Central memory CD4-positive, alpha-beta T cell (primary cell): ENCODE data around the gene RABGAP1.
A peak's percentile ranks its signal among the peaks of the same experiment; 100 is the strongest.

Experiments
- DNase-seq: peaks from one replicate; pipeline ENCODE4 v3.0.0; 2022

Gene RABGAP1

DNA sequence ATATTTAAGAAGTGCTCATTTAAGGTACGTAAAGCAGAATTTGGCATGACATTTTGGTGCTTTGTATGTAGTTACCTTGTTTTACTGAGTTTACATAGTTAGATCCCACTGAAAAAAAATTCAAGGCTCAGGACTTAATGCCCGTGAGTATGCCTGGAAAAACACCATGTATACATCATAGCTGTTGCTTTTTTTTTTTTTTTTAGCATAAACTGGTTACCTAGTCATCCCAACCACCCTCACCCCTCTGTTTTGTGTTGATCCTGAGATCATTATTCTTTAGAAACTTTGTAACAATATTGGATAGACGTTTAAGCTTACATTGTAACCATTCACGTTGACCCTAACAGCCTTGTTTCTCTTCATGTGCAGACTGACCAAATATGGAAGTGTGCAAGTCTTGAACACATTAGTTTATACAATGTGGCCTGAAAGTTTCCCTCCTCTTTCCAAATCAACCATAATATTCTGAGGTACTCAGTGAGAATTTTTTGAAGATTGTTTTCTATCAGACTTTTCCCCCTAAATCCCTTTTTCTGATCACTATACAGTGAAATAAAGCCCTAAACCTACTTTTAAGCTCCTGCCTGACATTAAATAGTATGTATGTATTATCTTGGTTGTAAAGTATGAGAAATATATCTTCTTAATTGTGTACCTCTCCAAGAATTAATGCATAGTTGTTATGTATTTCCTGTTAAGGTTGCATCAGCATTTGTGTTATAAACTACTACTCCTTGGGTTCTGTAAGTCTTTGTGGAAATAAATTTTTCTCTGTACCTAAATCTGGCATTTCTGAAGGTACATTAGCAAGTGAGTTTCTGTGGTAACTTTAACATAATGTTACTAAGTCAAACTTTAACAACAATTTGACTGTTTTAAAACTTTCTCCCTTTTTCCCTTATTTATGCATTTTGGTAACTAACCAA lies 4.4 kb downstream of the RABGAP1 start:
- DNase-seq = no peak

GRCh38 chr9:122946461-122947005 lies 5.7 kb downstream of the RABGAP1 start:
- no peak for DNase-seq

GRCh38 chr9:122948313-122948712 lies 7.5 kb downstream of the RABGAP1 start:
- DNase-seq = no peak

- no peak for DNase-seq
Observed at GRCh38 chr9:122949696-122950095, 8.9 kb downstream of the RABGAP1 start.

- no peak for DNase-seq
Observed at GRCh38 chr9:122950263-122950662, 9.4 kb downstream of the RABGAP1 start.

DNA sequence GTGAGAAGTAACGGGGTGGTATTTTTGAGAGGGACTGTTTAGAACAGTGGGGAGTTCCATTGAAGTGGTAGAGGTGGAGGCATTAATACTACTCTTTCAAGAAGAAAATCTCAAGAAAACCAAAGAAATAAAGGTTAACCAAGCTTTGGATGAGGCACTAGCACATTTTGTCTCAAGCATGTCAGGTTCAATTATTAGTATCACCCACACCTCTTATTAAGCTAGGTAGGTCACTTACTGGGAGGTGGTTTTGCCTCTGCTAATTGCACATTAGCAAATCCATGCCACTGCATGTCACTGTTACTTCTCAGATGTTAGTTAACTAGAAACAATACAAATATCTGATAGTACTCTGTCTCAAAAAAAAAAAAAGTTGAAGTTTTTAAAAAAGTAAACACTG lies 10.2 kb downstream of the RABGAP1 start:
- DNase-seq = no peak

DNA sequence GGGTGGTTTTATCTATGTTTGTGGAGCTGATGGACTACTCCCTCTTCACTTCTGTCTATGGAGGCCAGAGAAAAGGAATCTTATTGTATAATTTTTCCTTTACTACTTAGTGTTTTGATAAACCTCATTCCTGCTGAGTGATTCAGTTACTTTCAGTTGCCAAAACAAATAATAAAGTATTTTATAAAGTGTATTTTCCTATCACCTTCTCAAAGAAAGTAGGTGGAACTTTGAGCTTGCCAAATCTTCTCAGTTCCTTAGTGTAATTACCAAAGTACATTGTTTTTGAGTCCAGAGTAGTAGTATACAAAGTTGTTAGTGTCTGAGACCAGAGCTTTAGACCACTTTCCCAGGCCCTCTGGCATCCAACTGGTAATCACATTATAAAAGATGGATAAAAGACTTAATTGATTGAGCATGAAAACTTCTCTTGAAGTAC lies 13.5 kb downstream of the RABGAP1 start:
- DNase-seq = no peak

- DNase-seq = no peak
Observed at GRCh38 chr9:122955961-122956360, 15.1 kb downstream of the RABGAP1 start.

GRCh38 chr9:122961139-122961538 lies 20.3 kb downstream of the RABGAP1 start:
- no peak for DNase-seq

DNA sequence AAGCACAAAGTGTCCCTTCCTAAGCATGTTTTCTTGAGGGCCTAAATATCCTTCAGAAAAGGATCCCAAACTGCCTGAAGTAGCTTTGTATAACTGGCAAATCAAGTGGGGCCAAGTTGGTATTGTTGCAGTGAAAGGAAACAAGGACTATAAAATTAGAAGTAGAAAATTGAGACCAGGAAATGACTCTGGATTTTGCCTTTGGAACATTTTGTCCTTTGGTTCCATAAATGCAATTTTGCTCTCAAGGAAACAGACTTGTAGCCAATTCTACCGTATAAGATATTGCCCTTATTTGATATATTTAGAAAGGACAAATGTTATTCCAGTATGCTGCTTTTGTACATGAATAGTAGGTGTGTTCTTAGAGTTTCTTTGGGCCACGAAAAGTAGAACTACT lies 34.4 kb downstream of the RABGAP1 start:
- no peak for DNase-seq

DNA sequence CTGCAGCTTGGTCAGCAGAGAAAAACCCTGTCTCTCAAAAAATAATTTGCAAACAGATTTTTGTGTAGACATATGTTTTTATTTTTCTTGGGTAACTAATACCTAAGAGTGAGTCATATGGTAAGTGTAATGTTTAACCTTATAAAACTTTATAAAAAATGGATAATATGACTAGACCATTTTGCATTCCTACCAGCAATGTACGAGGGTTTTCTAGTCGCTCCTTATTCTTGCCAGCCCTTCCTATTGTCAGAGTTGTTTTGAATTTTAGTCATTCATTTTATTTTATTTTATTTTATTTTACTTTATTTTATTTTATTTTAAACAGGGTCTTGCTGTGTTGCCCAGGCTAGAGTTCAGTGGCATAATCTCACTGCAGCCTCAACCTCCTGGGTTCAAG lies 37.8 kb downstream of the RABGAP1 start:
- no peak for DNase-seq

GRCh38 chr9:122986010-122986409 lies 45.2 kb downstream of the RABGAP1 start:
- DNase-seq = no peak

DNA sequence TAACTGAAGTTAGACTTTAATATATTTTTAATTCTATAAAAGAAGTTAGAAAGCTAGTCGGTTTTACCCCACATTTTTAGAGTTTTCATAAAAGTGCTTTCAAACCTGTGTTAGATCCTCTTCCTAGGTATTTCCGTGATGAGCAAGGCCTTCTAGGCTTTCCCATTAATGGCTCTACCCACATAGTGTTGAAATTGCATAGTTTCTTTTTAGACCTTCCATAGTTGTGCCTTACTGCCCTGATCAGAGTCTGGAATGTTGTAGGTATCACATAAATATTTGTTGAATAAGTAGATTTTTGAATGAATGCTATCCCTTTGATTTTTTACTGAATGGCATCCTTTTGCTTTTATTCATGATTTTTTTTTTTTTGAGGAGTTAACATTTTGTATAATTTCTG lies 47.3 kb downstream of the RABGAP1 start:
- DNase-seq = no peak

- no peak for DNase-seq
Observed at GRCh38 chr9:122988920-122989621, 48.3 kb downstream of the RABGAP1 start.

DNA sequence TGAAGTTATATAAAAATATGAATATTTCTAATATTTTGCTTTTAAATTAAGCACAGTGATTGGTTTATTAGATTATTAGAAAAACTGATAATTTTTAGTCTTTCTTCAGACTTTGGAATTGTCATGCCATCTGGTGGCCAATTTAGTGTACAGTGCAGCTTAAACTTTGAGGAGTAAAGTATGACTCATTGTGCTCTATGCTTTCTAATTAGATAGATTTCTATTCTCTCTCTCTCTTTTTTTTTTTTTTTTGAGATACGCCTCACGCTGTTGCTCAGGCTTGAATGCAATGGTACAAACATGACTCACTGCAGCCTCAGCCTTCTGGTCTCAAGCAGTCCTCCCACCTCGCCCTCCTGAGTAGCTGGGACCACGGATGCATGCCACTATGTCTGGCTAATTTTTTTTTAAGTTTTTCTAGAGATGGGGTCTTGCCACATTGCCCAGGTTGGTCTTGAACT lies 50.6 kb downstream of the RABGAP1 start:
- DNase-seq = peak; percentile 17

DNA sequence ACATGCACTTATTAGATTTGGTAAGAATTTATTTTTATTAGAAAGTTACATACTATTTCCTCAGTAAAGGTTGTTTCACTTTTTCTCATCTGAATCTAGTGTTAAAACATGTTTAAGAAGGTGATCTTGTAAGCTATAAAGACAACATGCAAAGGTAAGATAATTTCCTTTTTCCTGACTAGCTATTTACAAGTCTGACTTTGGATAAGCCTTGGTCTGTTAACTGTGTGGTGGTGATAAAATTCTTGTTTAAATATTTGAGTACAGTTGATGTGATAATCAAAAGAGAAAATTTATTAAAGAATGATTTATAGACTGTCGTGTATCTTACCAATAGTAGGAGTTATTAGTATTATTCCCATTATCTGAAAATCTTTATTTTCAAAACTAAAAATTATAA lies 55.8 kb downstream of the RABGAP1 start:
- DNase-seq = no peak

DNA sequence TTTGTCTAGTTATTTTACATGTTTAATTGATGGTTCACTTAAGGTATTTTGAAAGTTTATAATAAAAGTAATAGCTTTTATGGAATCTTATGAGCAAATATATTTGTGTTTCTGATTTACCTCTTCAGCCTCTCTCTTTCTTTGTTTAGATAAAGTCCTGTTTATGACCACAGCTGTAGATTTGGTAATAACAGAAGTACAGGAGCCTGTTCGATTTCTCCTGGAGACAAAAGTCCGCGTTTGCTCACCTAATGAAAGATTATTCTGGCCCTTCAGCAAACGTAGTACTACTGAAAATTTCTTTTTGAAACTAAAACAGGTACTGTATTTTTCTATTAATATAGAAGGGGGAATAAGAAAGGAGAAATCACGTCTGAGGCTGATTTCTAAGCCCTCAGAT lies 57.6 kb downstream of the RABGAP1 start:
- DNase-seq = no peak

- DNase-seq = no peak
Observed at GRCh38 chr9:123000371-123001068, 59.7 kb downstream of the RABGAP1 start.

DNA sequence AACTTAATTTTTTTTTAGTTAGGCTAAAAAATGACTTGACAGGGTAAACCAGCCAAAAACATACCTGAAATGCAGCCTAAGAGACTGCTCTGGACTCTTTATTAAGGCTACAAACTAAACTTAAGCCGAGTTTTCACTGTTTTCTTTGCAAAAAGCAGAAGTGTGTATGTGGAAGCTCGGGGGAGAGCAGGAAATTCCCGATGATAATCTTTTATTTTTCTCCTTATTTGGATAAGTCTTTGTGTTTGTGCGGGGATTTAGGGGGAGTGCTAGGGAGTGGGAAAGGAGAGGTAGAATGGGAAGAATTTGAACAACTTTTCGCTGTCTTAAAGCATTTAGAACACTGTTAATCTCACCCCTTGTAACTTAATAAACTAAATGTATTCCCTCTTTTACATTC lies 61.9 kb downstream of the RABGAP1 start:
- DNase-seq = no peak

GRCh38 chr9:123003466-123003865 lies 62.6 kb downstream of the RABGAP1 start:
- no peak for DNase-seq

DNA sequence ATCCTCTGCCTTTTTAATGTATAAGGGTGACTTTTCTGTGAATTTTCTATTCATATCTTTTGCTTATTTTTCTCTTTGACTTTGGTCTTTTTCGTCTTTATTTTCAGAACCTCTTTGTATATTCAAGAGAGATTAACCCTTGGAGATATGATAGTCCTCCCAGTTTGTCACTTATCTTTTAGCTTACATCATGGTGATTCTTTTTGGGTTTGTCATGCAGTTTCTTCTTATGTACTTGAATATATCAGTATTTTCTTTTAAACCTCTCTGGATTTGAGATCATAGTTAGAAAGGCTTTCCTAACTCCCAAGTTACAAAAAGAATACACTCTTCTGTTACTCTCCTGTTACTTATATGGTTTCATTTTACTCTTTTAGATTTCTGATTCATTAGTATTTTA lies 65.1 kb downstream of the RABGAP1 start:
- DNase-seq = no peak

- DNase-seq = no peak
Observed at GRCh38 chr9:123007269-123007668, 66.4 kb downstream of the RABGAP1 start.

DNA sequence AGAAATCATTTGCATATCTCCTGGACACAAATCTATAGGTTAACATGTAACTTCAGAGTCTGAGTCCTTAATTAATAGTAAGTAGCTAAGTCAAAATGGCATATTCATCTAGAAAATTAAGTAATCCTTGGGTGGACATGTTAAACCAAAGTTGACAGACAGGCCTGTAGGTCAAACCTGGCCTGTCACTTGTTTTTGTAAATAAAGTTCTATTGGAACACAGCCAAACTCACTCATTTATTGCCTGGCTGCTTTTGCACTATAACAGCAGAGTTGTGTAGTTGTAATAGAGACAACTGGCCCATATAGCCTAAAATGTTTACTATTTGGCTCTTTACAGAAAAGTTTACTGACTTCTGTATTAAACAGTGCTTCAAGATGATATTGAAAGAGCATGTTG lies 68.1 kb downstream of the RABGAP1 start:
- DNase-seq = no peak
